ENCODE data around the gene CCNI.
"Not testable (repeated sequence)": the region's sequence is repeated elsewhere in the genome, so short reads cannot be mapped to it uniquely, and the experiment has no call there.

The CCNI gene

GRCh38 chr4:77036206-77036605, 39.6 kb downstream of the CCNI start:
- no peak overlapping the region for H3K27ac ChIP-seq
- TF ChIP-seq, protein P1, sequence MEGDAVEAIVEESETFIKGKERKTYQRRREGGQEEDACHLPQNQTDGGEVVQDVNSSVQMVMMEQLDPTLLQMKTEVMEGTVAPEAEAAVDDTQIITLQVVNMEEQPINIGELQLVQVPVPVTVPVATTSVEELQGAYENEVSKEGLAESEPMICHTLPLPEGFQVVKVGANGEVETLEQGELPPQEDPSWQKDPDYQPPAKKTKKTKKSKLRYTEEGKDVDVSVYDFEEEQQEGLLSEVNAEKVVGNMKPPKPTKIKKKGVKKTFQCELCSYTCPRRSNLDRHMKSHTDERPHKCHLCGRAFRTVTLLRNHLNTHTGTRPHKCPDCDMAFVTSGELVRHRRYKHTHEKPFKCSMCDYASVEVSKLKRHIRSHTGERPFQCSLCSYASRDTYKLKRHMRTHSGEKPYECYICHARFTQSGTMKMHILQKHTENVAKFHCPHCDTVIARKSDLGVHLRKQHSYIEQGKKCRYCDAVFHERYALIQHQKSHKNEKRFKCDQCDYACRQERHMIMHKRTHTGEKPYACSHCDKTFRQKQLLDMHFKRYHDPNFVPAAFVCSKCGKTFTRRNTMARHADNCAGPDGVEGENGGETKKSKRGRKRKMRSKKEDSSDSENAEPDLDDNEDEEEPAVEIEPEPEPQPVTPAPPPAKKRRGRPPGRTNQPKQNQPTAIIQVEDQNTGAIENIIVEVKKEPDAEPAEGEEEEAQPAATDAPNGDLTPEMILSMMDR (conservative IDR thresholded peaks at IDR 0.05) = no peak
- no peak for TF ChIP-seq ZFX (IDR thresholded peaks at IDR 0.05)

DNA sequence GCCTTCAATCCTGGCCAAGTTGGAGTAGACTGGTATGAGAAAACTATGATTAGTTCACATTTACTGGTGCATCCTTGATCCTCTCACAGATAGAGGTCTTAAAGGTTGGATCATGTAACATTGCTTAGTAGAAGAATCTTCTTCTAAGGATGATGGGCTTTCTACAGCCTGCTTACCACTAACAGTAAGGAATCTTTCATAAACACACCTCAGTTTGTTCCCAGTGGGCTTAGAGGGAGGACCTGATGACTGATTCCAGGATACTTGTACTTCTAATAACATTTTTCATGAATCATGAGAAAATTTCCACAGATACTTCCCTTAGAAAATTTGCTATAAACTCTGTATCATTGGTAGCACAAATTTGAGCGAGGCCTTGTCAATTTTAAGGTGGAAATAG, 40.6 kb downstream of the CCNI start:
- H3K27ac ChIP-seq = no peak overlapping the region
- TF ChIP-seq, protein P1 (conservative IDR thresholded peaks at IDR 0.05) = no peak
- no peak for TF ChIP-seq ZFX (IDR thresholded peaks at IDR 0.05)

DNA sequence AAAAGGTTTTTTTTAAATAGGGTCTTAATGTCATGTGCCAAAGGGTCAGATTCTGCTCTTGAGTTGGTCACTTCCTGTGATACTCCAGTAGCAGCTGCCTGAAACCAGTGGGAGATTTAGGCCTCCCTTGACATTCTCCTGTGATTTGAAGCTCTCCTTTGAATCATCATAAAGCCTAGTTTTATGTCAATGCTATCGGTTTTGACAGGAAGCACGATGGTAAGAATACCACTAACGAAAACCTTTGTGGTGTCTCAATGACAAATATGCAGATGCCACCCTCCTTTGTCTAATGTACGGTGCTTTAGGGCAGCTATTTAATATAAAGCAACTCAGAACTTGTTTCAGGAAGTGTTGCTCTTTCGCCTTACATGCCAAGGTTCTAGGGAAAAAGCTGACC, 44.2 kb downstream of the CCNI start:
- TF ChIP-seq, protein P1 (conservative IDR thresholded peaks at IDR 0.05) = no peak
- no peak for TF ChIP-seq ZFX (IDR thresholded peaks at IDR 0.05)
- H3K27ac ChIP-seq = no peak overlapping the region

GRCh38 chr4:77029757-77030156, 46.0 kb downstream of the CCNI start:
- H3K27ac ChIP-seq = not testable (repeated sequence)

GRCh38 chr4:77028246-77028645, 47.5 kb downstream of the CCNI start:
- no peak for TF ChIP-seq ZFX (IDR thresholded peaks at IDR 0.05)
- TF ChIP-seq, protein P1 (conservative IDR thresholded peaks at IDR 0.05) = no peak
- no peak overlapping the region for H3K27ac ChIP-seq

- H3K27ac ChIP-seq = no peak overlapping the region
- TF ChIP-seq ZFX (IDR thresholded peaks at IDR 0.05) = no peak
- TF ChIP-seq, protein P1 (conservative IDR thresholded peaks at IDR 0.05) = no peak
Observed at GRCh38 chr4:77026322-77026704, 49.5 kb downstream of the CCNI start.

DNA sequence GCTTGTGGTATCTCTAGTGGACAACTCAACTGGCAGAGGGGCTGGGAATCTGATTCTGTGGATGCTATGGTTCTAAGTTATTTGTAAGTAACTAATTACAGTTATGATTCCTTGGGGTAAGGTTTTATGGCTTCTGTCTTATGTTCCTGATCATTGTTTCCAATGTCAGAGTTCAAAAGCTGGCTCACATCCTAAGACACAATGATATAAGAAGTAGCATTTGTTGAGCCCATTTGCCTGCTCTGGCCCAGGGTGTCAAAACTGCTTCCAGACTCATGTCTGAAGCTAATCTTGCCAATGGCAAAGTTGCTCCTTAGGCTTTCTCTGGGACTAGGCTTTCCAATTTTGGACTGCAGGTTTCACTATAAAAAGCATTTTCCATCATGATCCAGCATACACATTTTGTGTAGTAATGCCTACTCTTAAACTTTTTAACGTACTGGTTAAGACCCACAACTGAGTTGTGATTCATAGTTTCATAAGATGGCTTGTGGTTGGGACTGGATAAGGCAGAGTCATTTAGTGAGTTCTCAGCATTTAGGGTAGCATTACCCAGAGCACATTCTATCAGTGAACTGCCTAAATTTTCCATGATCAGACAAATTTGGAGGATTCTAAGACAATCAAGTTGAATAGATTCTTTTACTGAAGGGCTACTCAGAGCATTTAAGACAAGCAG, 50.0 kb downstream of the CCNI start:
- TF ChIP-seq ZFX (IDR thresholded peaks at IDR 0.05) = no peak
- TF ChIP-seq, protein P1 (conservative IDR thresholded peaks at IDR 0.05) = no peak
- H3K27ac ChIP-seq = no peak overlapping the region

DNA sequence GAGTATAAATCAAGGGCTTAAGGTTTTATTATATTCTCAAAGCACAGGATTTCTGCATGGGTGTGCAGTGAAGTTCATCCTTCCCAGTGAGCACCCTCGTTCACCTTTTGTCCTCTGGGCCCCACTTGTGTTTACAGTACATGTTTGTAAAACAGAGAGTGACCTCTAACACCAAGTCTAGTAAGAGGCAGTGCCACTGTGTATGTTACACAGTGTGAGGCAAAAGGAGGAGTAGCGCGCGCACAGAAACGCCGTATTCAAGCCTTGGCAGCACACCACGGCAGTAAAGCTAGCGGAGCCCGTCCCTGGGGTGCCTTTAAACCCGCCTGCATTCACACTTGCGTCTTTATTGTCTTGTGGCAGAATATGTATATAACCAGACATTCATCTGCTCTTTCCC, 51.9 kb downstream of the CCNI start:
- TF ChIP-seq, protein P1 (conservative IDR thresholded peaks at IDR 0.05) = no peak
- TF ChIP-seq ZFX (IDR thresholded peaks at IDR 0.05) = no peak
- no peak overlapping the region for H3K27ac ChIP-seq
